HepG2 (cell line): ENCODE measurements around the gene SUSD3. TPM values are rescaled to one million over a fixed set of nuclear protein-coding genes. Genes with fewer than 3 reads are reported as not detected.

ENCODE experiments used
- ARNT ChIP-seq: fragments of 450-650 bp; IDR thresholded peaks from 2 replicates; pipeline ENCODE4 v1.6.1; 2017
- ELF3 ChIP-seq: IDR thresholded peaks from 2 replicates; pipeline ENCODE4 v1.6.1; 2016; ENCODE audit warnings: missing genetic modification reagents, missing compliant biosample characterization
- HOXA3 ChIP-seq: sonication (generic); formaldehyde crosslinking; IDR thresholded peaks from 2 replicates; pipeline ENCODE4 v1.5.0; 2020; ENCODE audit warnings: missing genetic modification reagents
- KDM2A ChIP-seq: sonication (generic); formaldehyde crosslinking; IDR thresholded peaks from 2 replicates; pipeline ENCODE4 v1.4.0; 2020; ENCODE audit warnings: low read depth, missing genetic modification reagents, borderline replicate concordance
- MXI1 ChIP-seq: IDR thresholded peaks from 3 replicates; pipeline ENCODE4 v1.6.1; 2012; ENCODE audit warnings: low read depth, low read length, inconsistent platforms, borderline replicate concordance
- MYNN ChIP-seq: sonication (generic); formaldehyde crosslinking; IDR thresholded peaks from 2 replicates; pipeline ENCODE4 v1.4.0; 2020; ENCODE audit warnings: mild to moderate bottlenecking, low read depth, missing genetic modification reagents
- POLR2A ChIP-seq, 2 experiments: IDR thresholded peaks; 2 replicates each; pipeline ENCODE4 v1.6.1; 2011; ENCODE audit warnings: low read depth in 2 of 2, low read length in 2 of 2, mild to moderate bottlenecking in 1 of 2, moderate library complexity in 1 of 2; ENCODE audit not compliant: insufficient read depth in 1 of 2
- TOPORS ChIP-seq: sonication (generic); formaldehyde crosslinking; IDR thresholded peaks from 2 replicates; pipeline ENCODE4 v1.8.0; 2023; ENCODE audit warnings: mild to moderate bottlenecking, missing genetic modification reagents
- ZNF224 ChIP-seq: sonication (generic); formaldehyde crosslinking; IDR thresholded peaks from 2 replicates; pipeline ENCODE4 v1.5.0; 2020; ENCODE audit warnings: mild to moderate bottlenecking, missing genetic modification reagents
- ZNF232 ChIP-seq: sonication (generic); formaldehyde crosslinking; IDR thresholded peaks from 2 replicates; pipeline ENCODE4 v1.4.0; 2020; ENCODE audit warnings: missing genetic modification reagents, borderline replicate concordance
- ZNF326 ChIP-seq: sonication (generic); formaldehyde crosslinking; IDR thresholded peaks from 2 replicates; pipeline ENCODE4 v1.4.0; 2020; ENCODE audit warnings: missing genetic modification reagents, borderline replicate concordance
- ZNF383 ChIP-seq: sonication (generic); formaldehyde crosslinking; IDR thresholded peaks from 2 replicates; pipeline ENCODE4 v1.4.0; 2020; ENCODE audit warnings: missing genetic modification reagents, mild to moderate bottlenecking, borderline replicate concordance
- ZNF607 ChIP-seq: sonication (generic); formaldehyde crosslinking; IDR thresholded peaks from 2 replicates; pipeline ENCODE4 v1.5.1; 2020; ENCODE audit warnings: missing genetic modification reagents, mild to moderate bottlenecking, borderline replicate concordance
- polyA plus RNA-seq, 8 experiments: library from polyadenylated mRNA; depleted of rRNA in 3 of 8; stranded (reverse) in 7 of 8; unstranded in 1 of 8; fragments of >200 nt; fragmentation: Illumina TruSeq in 4 of 8; extraction: Trizol in 4 of 8; gene quantifications; 2 replicates each; pipeline versions ENCODE4 v1.2.1 to v1.2.3, GENCODE V29; 2011 to 2016; ENCODE audit warnings: low read depth in 4 of 8, missing spikeins in 1 of 8, mixed read lengths in 1 of 8; ENCODE audit not compliant: insufficient read depth in 1 of 8
- total RNA-seq, 5 experiments: library from RNA; depleted of rRNA; stranded (reverse); fragments of >200 nt; fragmentation: Illumina TruSeq; extraction: Trizol; gene quantifications; 2 replicates each; pipeline ENCODE4 v1.2.3, GENCODE V29; 2016; ENCODE audit warnings: low read depth in 1 of 5
- TF ChIP-seq, protein P1 (sequence below): sonication (generic); formaldehyde crosslinking; IDR thresholded peaks from 2 replicates; pipeline ENCODE4 v1.4.0; 2020; ENCODE audit warnings: missing genetic modification reagents
- TF ChIP-seq, protein P2 (sequence below): sonication (generic); formaldehyde crosslinking; IDR thresholded peaks from 2 replicates; pipeline ENCODE4 v1.4.0; 2020; ENCODE audit warnings: missing genetic modification reagents, borderline replicate concordance
- TF ChIP-seq, protein P3 (sequence below): sonication (generic); formaldehyde crosslinking; IDR thresholded peaks from 2 replicates; pipeline ENCODE4 v1.4.0; 2020; ENCODE audit warnings: missing genetic modification reagents
- TF ChIP-seq, protein P4 (sequence below): sonication (generic); formaldehyde crosslinking; IDR thresholded peaks from 2 replicates; pipeline ENCODE4 v1.4.0; 2020; ENCODE audit warnings: missing genetic modification reagents

The SUSD3 gene
- total and polyA plus RNA-seq, 2 of the 13 experiments (the other 11 are each of a cell fraction or from before 2014, with no cell fraction given): 7.0 to 9.1 TPM

DNA sequence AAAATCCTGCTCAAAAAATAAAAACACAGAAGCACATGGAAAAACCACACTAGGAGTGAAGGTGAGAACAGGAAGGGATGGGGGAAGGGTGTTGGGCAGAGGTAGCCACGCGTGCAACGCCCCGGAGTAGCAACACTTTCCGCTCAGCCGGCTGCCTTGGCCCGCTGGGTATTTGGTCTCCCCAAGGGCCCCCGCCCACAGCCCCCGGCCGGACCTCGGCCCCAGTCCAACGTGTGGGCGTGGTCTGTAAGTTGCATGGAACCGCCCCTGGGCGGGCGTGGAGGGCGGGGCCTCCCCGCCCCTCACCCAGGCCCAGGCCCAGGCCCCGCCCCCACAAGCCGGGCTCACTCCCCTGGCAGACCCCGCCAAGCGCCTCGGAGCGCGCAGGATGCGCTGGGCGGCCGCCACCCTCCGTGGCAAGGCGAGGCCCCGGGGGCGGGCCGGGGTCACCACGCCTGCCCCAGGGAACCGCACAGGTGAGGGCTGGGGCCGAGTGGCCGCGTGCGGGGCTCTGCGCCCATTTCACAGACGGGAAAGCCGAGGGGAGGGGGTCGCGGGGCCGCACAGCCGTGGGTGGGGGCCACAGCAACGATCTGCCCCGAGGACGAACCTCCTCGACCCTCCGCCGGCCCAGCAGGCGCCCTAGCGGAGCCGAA, at the start of gene SUSD3 (continued):
- TF ChIP-seq, protein P1, sequence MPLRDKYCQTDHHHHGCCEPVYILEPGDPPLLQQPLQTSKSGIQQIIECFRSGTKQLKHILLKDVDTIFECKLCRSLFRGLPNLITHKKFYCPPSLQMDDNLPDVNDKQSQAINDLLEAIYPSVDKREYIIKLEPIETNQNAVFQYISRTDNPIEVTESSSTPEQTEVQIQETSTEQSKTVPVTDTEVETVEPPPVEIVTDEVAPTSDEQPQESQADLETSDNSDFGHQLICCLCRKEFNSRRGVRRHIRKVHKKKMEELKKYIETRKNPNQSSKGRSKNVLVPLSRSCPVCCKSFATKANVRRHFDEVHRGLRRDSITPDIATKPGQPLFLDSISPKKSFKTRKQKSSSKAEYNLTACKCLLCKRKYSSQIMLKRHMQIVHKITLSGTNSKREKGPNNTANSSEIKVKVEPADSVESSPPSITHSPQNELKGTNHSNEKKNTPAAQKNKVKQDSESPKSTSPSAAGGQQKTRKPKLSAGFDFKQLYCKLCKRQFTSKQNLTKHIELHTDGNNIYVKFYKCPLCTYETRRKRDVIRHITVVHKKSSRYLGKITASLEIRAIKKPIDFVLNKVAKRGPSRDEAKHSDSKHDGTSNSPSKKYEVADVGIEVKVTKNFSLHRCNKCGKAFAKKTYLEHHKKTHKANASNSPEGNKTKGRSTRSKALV (CRISPR knock-in tag): no peak
- TF ChIP-seq MXI1 (no peak), ZNF224 (no peak), KDM2A (peak; percentile 14; the same call in 1 of the 2 replicates), ZNF326 (CRISPR knock-in tag) (no peak), ARNT (no peak), POLR2A (IDR thresholded peaks at IDR 0.05; ENCODE audit: insufficient read depth in 1 of 2, low read depth in 2 of 2, low read length in 2 of 2) (peak in 1 of 2 experiments; percentile 55; a peak in 2 of 4 replicates), ZNF232 (CRISPR knock-in tag) (no peak), TOPORS (CRISPR knock-in tag) (0 out of 2 replicates have a peak, but pooled peaks have one; percentile 26), HOXA3 (CRISPR knock-in tag) (no peak), MYNN (CRISPR knock-in tag) (no peak), ELF3 (CRISPR knock-in tag) (no peak), ZNF607 (CRISPR knock-in tag) (no peak; the same call in 1 of the 2 replicates), ZNF383 (CRISPR knock-in tag) (no peak)
- TF ChIP-seq, protein P2, sequence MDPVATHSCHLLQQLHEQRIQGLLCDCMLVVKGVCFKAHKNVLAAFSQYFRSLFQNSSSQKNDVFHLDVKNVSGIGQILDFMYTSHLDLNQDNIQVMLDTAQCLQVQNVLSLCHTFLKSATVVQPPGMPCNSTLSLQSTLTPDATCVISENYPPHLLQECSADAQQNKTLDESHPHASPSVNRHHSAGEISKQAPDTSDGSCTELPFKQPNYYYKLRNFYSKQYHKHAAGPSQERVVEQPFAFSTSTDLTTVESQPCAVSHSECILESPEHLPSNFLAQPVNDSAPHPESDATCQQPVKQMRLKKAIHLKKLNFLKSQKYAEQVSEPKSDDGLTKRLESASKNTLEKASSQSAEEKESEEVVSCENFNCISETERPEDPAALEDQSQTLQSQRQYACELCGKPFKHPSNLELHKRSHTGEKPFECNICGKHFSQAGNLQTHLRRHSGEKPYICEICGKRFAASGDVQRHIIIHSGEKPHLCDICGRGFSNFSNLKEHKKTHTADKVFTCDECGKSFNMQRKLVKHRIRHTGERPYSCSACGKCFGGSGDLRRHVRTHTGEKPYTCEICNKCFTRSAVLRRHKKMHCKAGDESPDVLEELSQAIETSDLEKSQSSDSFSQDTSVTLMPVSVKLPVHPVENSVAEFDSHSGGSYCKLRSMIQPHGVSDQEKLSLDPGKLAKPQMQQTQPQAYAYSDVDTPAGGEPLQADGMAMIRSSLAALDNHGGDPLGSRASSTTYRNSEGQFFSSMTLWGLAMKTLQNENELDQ (CRISPR knock-in tag): no peak
- TF ChIP-seq, protein P3, sequence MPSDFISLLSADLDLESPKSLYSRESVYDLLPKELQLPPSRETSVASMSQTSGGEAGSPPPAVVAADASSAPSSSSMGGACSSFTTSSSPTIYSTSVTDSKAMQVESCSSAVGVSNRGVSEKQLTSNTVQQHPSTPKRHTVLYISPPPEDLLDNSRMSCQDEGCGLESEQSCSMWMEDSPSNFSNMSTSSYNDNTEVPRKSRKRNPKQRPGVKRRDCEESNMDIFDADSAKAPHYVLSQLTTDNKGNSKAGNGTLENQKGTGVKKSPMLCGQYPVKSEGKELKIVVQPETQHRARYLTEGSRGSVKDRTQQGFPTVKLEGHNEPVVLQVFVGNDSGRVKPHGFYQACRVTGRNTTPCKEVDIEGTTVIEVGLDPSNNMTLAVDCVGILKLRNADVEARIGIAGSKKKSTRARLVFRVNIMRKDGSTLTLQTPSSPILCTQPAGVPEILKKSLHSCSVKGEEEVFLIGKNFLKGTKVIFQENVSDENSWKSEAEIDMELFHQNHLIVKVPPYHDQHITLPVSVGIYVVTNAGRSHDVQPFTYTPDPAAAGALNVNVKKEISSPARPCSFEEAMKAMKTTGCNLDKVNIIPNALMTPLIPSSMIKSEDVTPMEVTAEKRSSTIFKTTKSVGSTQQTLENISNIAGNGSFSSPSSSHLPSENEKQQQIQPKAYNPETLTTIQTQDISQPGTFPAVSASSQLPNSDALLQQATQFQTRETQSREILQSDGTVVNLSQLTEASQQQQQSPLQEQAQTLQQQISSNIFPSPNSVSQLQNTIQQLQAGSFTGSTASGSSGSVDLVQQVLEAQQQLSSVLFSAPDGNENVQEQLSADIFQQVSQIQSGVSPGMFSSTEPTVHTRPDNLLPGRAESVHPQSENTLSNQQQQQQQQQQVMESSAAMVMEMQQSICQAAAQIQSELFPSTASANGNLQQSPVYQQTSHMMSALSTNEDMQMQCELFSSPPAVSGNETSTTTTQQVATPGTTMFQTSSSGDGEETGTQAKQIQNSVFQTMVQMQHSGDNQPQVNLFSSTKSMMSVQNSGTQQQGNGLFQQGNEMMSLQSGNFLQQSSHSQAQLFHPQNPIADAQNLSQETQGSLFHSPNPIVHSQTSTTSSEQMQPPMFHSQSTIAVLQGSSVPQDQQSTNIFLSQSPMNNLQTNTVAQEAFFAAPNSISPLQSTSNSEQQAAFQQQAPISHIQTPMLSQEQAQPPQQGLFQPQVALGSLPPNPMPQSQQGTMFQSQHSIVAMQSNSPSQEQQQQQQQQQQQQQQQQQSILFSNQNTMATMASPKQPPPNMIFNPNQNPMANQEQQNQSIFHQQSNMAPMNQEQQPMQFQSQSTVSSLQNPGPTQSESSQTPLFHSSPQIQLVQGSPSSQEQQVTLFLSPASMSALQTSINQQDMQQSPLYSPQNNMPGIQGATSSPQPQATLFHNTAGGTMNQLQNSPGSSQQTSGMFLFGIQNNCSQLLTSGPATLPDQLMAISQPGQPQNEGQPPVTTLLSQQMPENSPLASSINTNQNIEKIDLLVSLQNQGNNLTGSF (CRISPR knock-in tag): no peak
- TF ChIP-seq, protein P4, sequence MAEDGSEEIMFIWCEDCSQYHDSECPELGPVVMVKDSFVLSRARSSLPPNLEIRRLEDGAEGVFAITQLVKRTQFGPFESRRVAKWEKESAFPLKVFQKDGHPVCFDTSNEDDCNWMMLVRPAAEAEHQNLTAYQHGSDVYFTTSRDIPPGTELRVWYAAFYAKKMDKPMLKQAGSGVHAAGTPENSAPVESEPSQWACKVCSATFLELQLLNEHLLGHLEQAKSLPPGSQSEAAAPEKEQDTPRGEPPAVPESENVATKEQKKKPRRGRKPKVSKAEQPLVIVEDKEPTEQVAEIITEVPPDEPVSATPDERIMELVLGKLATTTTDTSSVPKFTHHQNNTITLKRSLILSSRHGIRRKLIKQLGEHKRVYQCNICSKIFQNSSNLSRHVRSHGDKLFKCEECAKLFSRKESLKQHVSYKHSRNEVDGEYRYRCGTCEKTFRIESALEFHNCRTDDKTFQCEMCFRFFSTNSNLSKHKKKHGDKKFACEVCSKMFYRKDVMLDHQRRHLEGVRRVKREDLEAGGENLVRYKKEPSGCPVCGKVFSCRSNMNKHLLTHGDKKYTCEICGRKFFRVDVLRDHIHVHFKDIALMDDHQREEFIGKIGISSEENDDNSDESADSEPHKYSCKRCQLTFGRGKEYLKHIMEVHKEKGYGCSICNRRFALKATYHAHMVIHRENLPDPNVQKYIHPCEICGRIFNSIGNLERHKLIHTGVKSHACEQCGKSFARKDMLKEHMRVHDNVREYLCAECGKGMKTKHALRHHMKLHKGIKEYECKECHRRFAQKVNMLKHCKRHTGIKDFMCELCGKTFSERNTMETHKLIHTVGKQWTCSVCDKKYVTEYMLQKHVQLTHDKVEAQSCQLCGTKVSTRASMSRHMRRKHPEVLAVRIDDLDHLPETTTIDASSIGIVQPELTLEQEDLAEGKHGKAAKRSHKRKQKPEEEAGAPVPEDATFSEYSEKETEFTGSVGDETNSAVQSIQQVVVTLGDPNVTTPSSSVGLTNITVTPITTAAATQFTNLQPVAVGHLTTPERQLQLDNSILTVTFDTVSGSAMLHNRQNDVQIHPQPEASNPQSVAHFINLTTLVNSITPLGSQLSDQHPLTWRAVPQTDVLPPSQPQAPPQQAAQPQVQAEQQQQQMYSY: no peak
